B cell (primary cell): Measurements from ENCODE around the gene BDP1.

Experiments used
- EZH2 ChIP-seq: IDR thresholded peaks from 2 replicates; pipeline ENCODE4 v1.6.1; 2012; ENCODE audit warnings: borderline replicate concordance, low read depth, mild to moderate bottlenecking, moderate library complexity, low read length; ENCODE audit not compliant: insufficient read depth, poor library complexity, severe bottlenecking
- TF ChIP-seq, protein P1 (sequence below): fragments of 200-600 bp; IDR thresholded peaks from one replicate; pipeline ENCODE4 v1.8.0; 2022; ENCODE audit warnings: antibody characterized with exemption, mild to moderate bottlenecking

DNA sequence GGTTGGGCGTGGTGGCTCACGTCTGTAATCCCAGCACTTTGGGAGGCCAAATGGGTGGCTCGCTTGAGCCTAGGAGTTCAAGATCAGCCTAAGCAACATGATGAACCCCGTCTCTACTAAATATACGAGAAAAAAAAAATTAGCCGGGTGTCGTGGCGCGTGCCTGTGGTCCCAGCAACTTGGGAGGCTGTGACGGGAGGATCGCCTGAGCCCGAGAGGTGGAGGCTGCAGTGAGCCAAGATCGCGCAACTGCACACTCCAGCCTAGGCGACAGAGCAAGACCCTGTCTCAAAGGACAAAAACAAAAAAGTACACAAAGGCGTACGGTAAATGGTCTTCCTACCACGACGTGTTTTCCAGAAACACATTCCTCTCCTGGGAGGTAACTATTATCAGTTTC is 538 bp upstream of the BDP1 start:
- TF ChIP-seq, protein P1, sequence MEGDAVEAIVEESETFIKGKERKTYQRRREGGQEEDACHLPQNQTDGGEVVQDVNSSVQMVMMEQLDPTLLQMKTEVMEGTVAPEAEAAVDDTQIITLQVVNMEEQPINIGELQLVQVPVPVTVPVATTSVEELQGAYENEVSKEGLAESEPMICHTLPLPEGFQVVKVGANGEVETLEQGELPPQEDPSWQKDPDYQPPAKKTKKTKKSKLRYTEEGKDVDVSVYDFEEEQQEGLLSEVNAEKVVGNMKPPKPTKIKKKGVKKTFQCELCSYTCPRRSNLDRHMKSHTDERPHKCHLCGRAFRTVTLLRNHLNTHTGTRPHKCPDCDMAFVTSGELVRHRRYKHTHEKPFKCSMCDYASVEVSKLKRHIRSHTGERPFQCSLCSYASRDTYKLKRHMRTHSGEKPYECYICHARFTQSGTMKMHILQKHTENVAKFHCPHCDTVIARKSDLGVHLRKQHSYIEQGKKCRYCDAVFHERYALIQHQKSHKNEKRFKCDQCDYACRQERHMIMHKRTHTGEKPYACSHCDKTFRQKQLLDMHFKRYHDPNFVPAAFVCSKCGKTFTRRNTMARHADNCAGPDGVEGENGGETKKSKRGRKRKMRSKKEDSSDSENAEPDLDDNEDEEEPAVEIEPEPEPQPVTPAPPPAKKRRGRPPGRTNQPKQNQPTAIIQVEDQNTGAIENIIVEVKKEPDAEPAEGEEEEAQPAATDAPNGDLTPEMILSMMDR = no peak
- TF ChIP-seq EZH2 = no peak
